GM13977 (cell line): ENCODE measurements around the gene KCNC1.

Source experiments
- DNase-seq: peaks from one replicate; pipeline ENCODE4 v3.0.0; 2012; ENCODE audit warnings: low spot score
- CTCF ChIP-seq: IDR thresholded peaks from 2 replicates; pipeline ENCODE4 v1.5.1; 2012; ENCODE audit warnings: mild to moderate bottlenecking, control low read depth; ENCODE audit not compliant: insufficient read depth; ENCODE audit errors: extremely low read depth, missing control alignments
- in situ Hi-C: fragments of 300-500 bp; cut with MboI; formaldehyde crosslinking; loops from one replicate; pipeline ENCODE4 v1.12.0; 2022; ENCODE audit warnings: low sequenced_read_pairs, low pct_unique_long_range_greater_than_20kb, mixed read lengths, inconsistent platforms; ENCODE audit not compliant: unreplicated experiment

Gene KCNC1

GRCh38 chr11:17713851-17714250 is 20.7 kb upstream of the KCNC1 start:
- DNase-seq: no peak
- TF ChIP-seq CTCF: no peak
- in situ Hi-C loops: no loop called here

GRCh38 chr11:17714356-17714854 is 20.2 kb upstream of the KCNC1 start:
- TF ChIP-seq CTCF: no peak
- no peak for DNase-seq
- in situ Hi-C loops: no loop called here

- in situ Hi-C loops: no loop called here
- DNase-seq: no peak
- no peak for TF ChIP-seq CTCF
These were observed 19.7 kb upstream of the KCNC1 start for GRCh38 chr11:17714870-17715269.

GRCh38 chr11:17716807-17717206 is 17.8 kb upstream of the KCNC1 start:
- no peak for DNase-seq
- TF ChIP-seq CTCF: no peak
- in situ Hi-C loops: no loop called here

GRCh38 chr11:17718015-17718414 is 16.6 kb upstream of the KCNC1 start:
- DNase-seq: no peak
- in situ Hi-C loops: no loop called here
- no peak for TF ChIP-seq CTCF

- TF ChIP-seq CTCF: no peak
- in situ Hi-C loops: no loop called here
- DNase-seq: no peak
These were observed 16.0 kb upstream of the KCNC1 start for GRCh38 chr11:17718510-17718962.
